ENCODE measurements around the gene GALNT15.

DNA sequence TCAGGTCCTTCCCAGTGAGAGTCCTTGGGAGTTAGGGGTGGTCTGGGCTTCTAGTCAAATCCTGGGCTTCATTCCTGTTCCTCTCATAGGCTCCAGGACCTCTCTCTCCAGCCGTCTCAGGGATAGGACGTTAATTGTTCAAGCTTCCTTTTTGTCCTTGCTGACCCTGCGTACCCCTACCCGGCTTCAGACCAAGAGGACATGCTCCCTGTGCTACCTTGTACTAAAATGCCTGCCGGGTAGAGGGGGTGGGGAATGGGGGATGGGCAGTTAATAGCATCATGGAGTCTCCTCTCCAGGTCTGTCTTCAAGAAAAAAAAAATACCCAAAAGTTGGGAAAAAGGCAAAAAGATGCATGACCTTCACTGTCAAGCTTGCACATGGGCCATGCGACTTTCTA lies 36.5 kb upstream of the GALNT15 start:
- TF ChIP-seq, protein P1, sequence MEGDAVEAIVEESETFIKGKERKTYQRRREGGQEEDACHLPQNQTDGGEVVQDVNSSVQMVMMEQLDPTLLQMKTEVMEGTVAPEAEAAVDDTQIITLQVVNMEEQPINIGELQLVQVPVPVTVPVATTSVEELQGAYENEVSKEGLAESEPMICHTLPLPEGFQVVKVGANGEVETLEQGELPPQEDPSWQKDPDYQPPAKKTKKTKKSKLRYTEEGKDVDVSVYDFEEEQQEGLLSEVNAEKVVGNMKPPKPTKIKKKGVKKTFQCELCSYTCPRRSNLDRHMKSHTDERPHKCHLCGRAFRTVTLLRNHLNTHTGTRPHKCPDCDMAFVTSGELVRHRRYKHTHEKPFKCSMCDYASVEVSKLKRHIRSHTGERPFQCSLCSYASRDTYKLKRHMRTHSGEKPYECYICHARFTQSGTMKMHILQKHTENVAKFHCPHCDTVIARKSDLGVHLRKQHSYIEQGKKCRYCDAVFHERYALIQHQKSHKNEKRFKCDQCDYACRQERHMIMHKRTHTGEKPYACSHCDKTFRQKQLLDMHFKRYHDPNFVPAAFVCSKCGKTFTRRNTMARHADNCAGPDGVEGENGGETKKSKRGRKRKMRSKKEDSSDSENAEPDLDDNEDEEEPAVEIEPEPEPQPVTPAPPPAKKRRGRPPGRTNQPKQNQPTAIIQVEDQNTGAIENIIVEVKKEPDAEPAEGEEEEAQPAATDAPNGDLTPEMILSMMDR (IDR thresholded peaks at IDR 0.05; ENCODE audit: low read depth, low read length) = no peak
- no peak for TF ChIP-seq EZH2phosphoT487 (IDR thresholded peaks at IDR 0.05; ENCODE audit: low read depth)
